ENCODE results near the gene ZBTB20.

ZBTB20 gene

DNA sequence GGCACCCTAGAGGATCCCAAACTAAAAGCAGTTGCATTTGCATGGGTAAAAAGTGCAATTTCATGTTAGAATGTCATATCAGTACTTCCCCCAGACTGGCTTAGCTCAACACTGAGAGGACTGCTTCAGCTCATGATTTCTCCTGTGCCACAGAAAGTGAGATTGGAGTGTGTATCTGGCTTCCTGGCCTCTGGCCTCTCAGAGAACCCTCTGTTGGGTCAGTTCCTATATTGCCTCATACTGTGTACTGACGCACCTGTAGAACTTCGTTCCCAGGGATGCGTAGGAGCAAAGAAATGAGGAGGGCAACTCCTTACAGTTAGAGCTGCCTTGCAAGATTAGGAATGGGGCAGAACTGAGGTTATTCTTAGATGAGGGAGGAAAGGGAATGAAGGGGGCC is 512.5 kb downstream of the ZBTB20 start:
- TF ChIP-seq, protein P1, sequence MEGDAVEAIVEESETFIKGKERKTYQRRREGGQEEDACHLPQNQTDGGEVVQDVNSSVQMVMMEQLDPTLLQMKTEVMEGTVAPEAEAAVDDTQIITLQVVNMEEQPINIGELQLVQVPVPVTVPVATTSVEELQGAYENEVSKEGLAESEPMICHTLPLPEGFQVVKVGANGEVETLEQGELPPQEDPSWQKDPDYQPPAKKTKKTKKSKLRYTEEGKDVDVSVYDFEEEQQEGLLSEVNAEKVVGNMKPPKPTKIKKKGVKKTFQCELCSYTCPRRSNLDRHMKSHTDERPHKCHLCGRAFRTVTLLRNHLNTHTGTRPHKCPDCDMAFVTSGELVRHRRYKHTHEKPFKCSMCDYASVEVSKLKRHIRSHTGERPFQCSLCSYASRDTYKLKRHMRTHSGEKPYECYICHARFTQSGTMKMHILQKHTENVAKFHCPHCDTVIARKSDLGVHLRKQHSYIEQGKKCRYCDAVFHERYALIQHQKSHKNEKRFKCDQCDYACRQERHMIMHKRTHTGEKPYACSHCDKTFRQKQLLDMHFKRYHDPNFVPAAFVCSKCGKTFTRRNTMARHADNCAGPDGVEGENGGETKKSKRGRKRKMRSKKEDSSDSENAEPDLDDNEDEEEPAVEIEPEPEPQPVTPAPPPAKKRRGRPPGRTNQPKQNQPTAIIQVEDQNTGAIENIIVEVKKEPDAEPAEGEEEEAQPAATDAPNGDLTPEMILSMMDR (IDR thresholded peaks at IDR 0.05; ENCODE audit: low read depth, low read length, missing control alignments): no peak
- H3K4me3 ChIP-seq (replicated peaks; ENCODE audit: low read depth, low read length): no peak overlapping the region
- no peak for DNase-seq (ENCODE audit: extremely low read depth, low read depth)

DNA sequence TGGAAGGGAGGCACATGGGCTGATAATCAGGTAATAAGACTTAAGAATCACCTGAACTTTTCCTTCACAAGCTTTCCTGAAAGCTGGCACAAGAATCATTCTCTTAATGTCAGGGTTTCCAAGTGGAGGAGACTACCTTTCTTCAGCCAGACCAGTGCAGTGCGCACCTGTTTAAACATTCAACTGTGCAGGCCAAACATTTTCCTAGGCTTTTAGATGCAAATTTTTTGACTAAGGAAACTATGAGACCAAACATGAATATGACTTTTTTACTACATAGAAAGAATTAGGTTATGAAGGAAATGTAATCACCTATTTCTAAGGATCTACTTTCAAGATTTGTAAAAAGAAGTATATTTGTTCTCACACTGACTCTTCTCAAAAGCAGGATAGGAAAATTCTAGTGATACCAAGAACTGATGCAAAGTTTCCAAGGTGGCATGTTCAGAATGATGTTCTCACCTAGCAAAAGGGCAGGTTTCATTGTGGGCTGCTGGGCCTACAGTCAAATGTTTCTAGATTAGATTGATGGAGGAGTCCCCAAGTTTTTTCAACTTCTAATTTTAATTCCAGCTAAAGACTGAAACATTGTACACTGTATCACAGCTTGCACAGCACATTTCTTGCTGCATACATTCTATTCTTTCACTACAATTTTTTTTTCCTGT is 514.2 kb downstream of the ZBTB20 start:
- H3K4me3 ChIP-seq (replicated peaks; ENCODE audit: low read depth, low read length): no peak overlapping the region
- DNase-seq (ENCODE audit: extremely low read depth, low read depth): no peak
- TF ChIP-seq, protein P1 (IDR thresholded peaks at IDR 0.05; ENCODE audit: low read depth, low read length, missing control alignments): no peak

- TF ChIP-seq, protein P1 (IDR thresholded peaks at IDR 0.05; ENCODE audit: low read depth, low read length, missing control alignments): no peak
- no peak overlapping the region for H3K4me3 ChIP-seq (replicated peaks; ENCODE audit: low read depth, low read length)
Observed at GRCh38 chr3:114627770-114628169, 519.3 kb downstream of the ZBTB20 start.

DNA sequence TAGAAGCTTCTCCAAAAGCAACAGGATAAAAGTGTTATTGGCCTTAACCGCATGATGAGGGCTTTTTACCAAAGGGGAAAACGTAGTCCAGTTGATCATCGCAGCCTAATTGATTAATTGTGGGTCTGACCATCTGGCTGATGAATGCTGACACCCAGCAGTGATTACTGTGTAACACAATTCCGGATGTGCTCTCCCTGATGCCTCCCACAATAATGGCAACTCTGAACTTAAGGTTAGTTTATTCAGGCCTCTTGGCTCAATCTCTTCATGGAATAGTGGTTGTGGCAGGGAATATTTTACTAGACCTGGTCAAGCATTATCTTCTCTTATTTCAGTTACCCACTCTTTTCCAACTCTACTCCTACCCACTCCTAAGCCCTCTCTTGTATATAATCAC is 520.3 kb downstream of the ZBTB20 start:
- TF ChIP-seq, protein P1 (IDR thresholded peaks at IDR 0.05; ENCODE audit: low read depth, low read length, missing control alignments): no peak
- no peak for DNase-seq (ENCODE audit: extremely low read depth, low read depth)
- no peak overlapping the region for H3K4me3 ChIP-seq (replicated peaks; ENCODE audit: low read depth, low read length)

More at GRCh38 chr3:114627770-114628169, 519.3 kb downstream of the ZBTB20 start:
- no peak for DNase-seq (ENCODE audit: extremely low read depth, low read depth)

GRCh38 chr3:114624571-114625181 is 522.4 kb downstream of the ZBTB20 start:
- DNase-seq (ENCODE audit: extremely low read depth, low read depth): peak; percentile 91
- TF ChIP-seq, protein P1 (IDR thresholded peaks at IDR 0.05; ENCODE audit: low read depth, low read length, missing control alignments): no peak
- H3K4me3 ChIP-seq (replicated peaks; ENCODE audit: low read depth, low read length): peak overlapping the region; percentile 60

GRCh38 chr3:114624047-114624445 is 523.0 kb downstream of the ZBTB20 start:
- peak overlapping the region; percentile 60 for H3K4me3 ChIP-seq (replicated peaks; ENCODE audit: low read depth, low read length)
- no peak for DNase-seq (ENCODE audit: extremely low read depth, low read depth)
- TF ChIP-seq, protein P1 (IDR thresholded peaks at IDR 0.05; ENCODE audit: low read depth, low read length, missing control alignments): no peak

Data from HFF-Myc (cell line).